Measurements from ENCODE around the gene RO60. TPM values are rescaled to one million over a fixed set of nuclear protein-coding genes. Genes with fewer than 3 reads are reported as not detected.

Gene RO60
- total and polyA plus RNA-seq, 2 of the 4 experiments (the other 2 are of a cell fraction) = 10.9 to 161 TPM

DNA sequence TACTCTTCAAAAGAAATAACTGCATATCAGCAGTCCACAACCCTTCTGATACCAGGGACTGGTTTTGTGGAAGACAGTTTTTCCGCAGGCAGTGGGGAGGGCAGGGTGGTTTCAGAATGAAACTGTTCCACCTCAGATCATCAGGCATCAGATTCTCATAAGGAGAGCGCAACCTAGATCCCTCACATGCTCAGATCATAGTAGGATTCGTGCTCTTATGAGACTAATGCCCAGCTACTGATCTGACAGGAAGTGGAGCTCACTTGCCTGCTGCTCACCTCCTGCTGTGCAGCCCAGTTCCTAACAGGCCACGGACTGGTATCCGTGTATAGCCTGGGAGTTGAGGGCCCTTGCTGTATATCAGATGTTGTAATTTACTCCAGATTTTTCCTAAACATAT lies 11.5 kb downstream of the RO60 start:
- Histone ChIP-seq H3K23ac (ENCODE audit: low read depth, low read length) (no peak overlapping the region), H3K36me3 (ENCODE audit: control insufficient read depth, insufficient read depth, low read length) (peaks cover 8% of the 10 kb centered on the region), H4K91ac (ENCODE audit: insufficient read depth, low read depth, low read length) (no peak overlapping the region), H3K9me1 (ENCODE audit: insufficient read depth, low read length) (peaks cover 2% of the 10 kb centered on the region; the same call in 1 of the 2 replicates), H4K5ac (ENCODE audit: low read depth, low read length) (no peak overlapping the region; the same call in 1 of the 2 replicates), H3K4ac (ENCODE audit: low read depth, low read length) (no peak overlapping the region), H3K56ac (ENCODE audit: extremely low read depth, insufficient read depth, low read length) (no peak overlapping the region), H2BK120ac (ENCODE audit: low read depth, low read length) (no peak overlapping the region), H3K79me1 (ENCODE audit: low read depth in 1 of 2, low read length in 2 of 2) (peaks cover 32 to 52% of the 10 kb centered on the region in 2 experiments), H2AFZ (replicated peaks; ENCODE audit: low read length, poor library complexity) (no peak overlapping the region), H3K27ac (ENCODE audit: insufficient read depth, low read length) (peak overlapping the region; percentile 23; the same call in 1 of the 2 replicates), H3K4me1 (ENCODE audit: control insufficient read depth, insufficient read depth, low read length) (peaks cover 3% of the 10 kb centered on the region), H3K27me3 (ENCODE audit: control insufficient read depth, insufficient read depth, low read length) (no peaks in the 10 kb centered on the region), H2BK20ac (ENCODE audit: low read depth, low read length) (no peak overlapping the region), H3K18ac (ENCODE audit: low read depth, low read length) (no peak overlapping the region), H2BK15ac (ENCODE audit: low read depth, low read length) (no peak overlapping the region), H3K4me2 (ENCODE audit: low read depth, low read length) (no peak overlapping the region), H2AK5ac (ENCODE audit: low read depth, low read length) (no peak overlapping the region), H2BK5ac (ENCODE audit: low read depth, low read length, poor library complexity, severe bottlenecking) (peak overlapping the region; percentile 30), H4K8ac (ENCODE audit: low read depth in 2 of 2, low read length in 2 of 2) (no peak overlapping the region), H3K9ac (ENCODE audit: low read depth, low read length) (no peak overlapping the region), H3K14ac (replicated peaks; ENCODE audit: low read depth, low read length) (no peak overlapping the region), H3K9me3 (ENCODE audit: control insufficient read depth, insufficient read depth, low read length) (no peaks in the 10 kb centered on the region), H4K20me1 (ENCODE audit: insufficient read depth, low read length) (peaks cover 7% of the 10 kb centered on the region; the same call in 1 of the 2 replicates), H3K4me3 (ENCODE audit: insufficient read depth, low read depth, low read length) (no peak overlapping the region), H2AK9ac (replicated peaks; ENCODE audit: low read depth, low read length, poor library complexity) (no peak overlapping the region)
- dilution Hi-C loops (cut with HindIII; ENCODE audit: low sequenced_read_pairs, unreplicated experiment) = no loop called here
- intact Hi-C loops (cut with micrococcal nuclease) = no loop called here
- TF ChIP-seq POLR2A (IDR thresholded peaks at IDR 0.05; ENCODE audit: low read depth, low read length) = no peak
- TF ChIP-seq CHD1 (IDR thresholded peaks at IDR 0.05; ENCODE audit: low read depth, low read length) = no peak
- TF ChIP-seq FOS (IDR thresholded peaks at IDR 0.05; ENCODE audit: low read depth, low read length) = no peak
- no peak for TF ChIP-seq MAZ (IDR thresholded peaks at IDR 0.05; ENCODE audit: borderline replicate concordance, low read depth, low read length)
- TF ChIP-seq MAFK (IDR thresholded peaks at IDR 0.05; ENCODE audit: low read depth, low read length) = no peak
- no peak for TF ChIP-seq CEBPB (IDR thresholded peaks at IDR 0.05; ENCODE audit: low read depth, low read length)
- TF ChIP-seq, protein P1, sequence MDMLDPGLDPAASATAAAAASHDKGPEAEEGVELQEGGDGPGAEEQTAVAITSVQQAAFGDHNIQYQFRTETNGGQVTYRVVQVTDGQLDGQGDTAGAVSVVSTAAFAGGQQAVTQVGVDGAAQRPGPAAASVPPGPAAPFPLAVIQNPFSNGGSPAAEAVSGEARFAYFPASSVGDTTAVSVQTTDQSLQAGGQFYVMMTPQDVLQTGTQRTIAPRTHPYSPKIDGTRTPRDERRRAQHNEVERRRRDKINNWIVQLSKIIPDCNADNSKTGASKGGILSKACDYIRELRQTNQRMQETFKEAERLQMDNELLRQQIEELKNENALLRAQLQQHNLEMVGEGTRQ (IDR thresholded peaks at IDR 0.05; ENCODE audit: low read depth, low read length) = no peak
- no peak for TF ChIP-seq RFX5 (IDR thresholded peaks at IDR 0.05; ENCODE audit: low read depth, low read length)
- TF ChIP-seq SMC3 (IDR thresholded peaks at IDR 0.05; ENCODE audit: low read depth, low read length) = no peak
- TF ChIP-seq RAD21 (IDR thresholded peaks at IDR 0.05; ENCODE audit: low read length) = no peak
- TF ChIP-seq, protein P2, sequence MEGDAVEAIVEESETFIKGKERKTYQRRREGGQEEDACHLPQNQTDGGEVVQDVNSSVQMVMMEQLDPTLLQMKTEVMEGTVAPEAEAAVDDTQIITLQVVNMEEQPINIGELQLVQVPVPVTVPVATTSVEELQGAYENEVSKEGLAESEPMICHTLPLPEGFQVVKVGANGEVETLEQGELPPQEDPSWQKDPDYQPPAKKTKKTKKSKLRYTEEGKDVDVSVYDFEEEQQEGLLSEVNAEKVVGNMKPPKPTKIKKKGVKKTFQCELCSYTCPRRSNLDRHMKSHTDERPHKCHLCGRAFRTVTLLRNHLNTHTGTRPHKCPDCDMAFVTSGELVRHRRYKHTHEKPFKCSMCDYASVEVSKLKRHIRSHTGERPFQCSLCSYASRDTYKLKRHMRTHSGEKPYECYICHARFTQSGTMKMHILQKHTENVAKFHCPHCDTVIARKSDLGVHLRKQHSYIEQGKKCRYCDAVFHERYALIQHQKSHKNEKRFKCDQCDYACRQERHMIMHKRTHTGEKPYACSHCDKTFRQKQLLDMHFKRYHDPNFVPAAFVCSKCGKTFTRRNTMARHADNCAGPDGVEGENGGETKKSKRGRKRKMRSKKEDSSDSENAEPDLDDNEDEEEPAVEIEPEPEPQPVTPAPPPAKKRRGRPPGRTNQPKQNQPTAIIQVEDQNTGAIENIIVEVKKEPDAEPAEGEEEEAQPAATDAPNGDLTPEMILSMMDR (conservative IDR thresholded peaks at IDR 0.05; ENCODE audit: low read depth, low read length) = no peak
- TF ChIP-seq, protein P3, sequence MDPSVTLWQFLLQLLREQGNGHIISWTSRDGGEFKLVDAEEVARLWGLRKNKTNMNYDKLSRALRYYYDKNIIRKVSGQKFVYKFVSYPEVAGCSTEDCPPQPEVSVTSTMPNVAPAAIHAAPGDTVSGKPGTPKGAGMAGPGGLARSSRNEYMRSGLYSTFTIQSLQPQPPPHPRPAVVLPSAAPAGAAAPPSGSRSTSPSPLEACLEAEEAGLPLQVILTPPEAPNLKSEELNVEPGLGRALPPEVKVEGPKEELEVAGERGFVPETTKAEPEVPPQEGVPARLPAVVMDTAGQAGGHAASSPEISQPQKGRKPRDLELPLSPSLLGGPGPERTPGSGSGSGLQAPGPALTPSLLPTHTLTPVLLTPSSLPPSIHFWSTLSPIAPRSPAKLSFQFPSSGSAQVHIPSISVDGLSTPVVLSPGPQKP (IDR thresholded peaks at IDR 0.05; ENCODE audit: borderline replicate concordance, low read depth, low read length) = no peak
- no peak for TF ChIP-seq BHLHE40 (IDR thresholded peaks at IDR 0.05; ENCODE audit: low read depth, low read length)
- no peak for TF ChIP-seq RCOR1 (IDR thresholded peaks at IDR 0.05; ENCODE audit: insufficient replicate concordance, low read length)
- TF ChIP-seq NFE2L2 (IDR thresholded peaks at IDR 0.05; ENCODE audit: low read depth, low read length) = no peak
- TF ChIP-seq MXI1 (IDR thresholded peaks at IDR 0.05; ENCODE audit: borderline replicate concordance, low read depth, low read length) = no peak
- in situ Hi-C loops (cut with MboI; ENCODE audit: low sequenced_read_pairs) = no loop called here
- CTCF ChIA-PET = interaction anchor here (0.6 kb wide), 1 partner anchor 90 kb away, joined by 5 read pairs; no protein-coding TSS in a partner anchor
- ATAC-seq (ENCODE audit: low read depth) (peak; percentile 37; the same call in 1 of the 2 replicates), DNase-seq (no peak)
- WGBS, 2 experiments (ENCODE audit: extremely low coverage in 2 of 2, insufficient read length in 1 of 2) = 58% methylated on average over 2 of the region's 5 CpGs; no CpG with 5 or more reads in 1 of the 2 experiments
- BruUV-seq (replicated peaks) = no TSS peak
- POLR2A ChIA-PET (ENCODE audit: unreplicated experiment) = no interaction called here
